Large intestine (tissue), 3 donors: Measurements from ENCODE around the gene POMT2. TPM values are rescaled to one million over a fixed set of nuclear protein-coding genes. Genes with fewer than 3 reads are reported as not detected.
"Not testable (repeated sequence)": the region's sequence is repeated elsewhere in the genome, so short reads cannot be mapped to it uniquely, and the experiment has no call there.

Source experiments
- DNase-seq, 2 donors: peaks; one replicate each; pipeline versions ENCODE4 v3.0.0 to v3.0.0-alpha.2; 2013
- H3K27ac ChIP-seq: one replicate; pipeline ENCODE4 v1.5.1; 2013; ENCODE audit warnings: low read length
- H3K27me3 ChIP-seq: 2 replicates; pipeline ENCODE4 v1.6.1; 2013; ENCODE audit warnings: low read length; ENCODE audit not compliant: control insufficient read depth, insufficient read depth
- H3K36me3 ChIP-seq: 2 replicates; pipeline ENCODE4 v1.6.1; 2013; ENCODE audit warnings: low read length; ENCODE audit not compliant: control insufficient read depth, insufficient read depth
- H3K4me1 ChIP-seq: one replicate; pipeline ENCODE4 v1.6.1; 2013; ENCODE audit warnings: low read length; ENCODE audit not compliant: control insufficient read depth, insufficient read depth
- H3K4me3 ChIP-seq: one replicate; pipeline ENCODE4 v1.5.1; 2013; ENCODE audit warnings: low read length
- H3K9me3 ChIP-seq: one replicate; pipeline ENCODE4 v1.6.1; 2013; ENCODE audit warnings: mild to moderate bottlenecking, low read depth, low read length, moderate library complexity; ENCODE audit not compliant: control insufficient read depth
- WGBS: methylation state at CpG from one replicate; pipeline ENCODE4 v1.1.5; 2013; ENCODE audit warnings: low lambda C conversion rate; ENCODE audit not compliant: insufficient coverage; 5-methylcytosine and 5-hydroxymethylcytosine counted together
- polyA plus RNA-seq: library from polyadenylated mRNA; unstranded; fragments of 120-200 nt; gene quantifications from one replicate; pipeline ENCODE4 v1.2.1, GENCODE V29; 2013

The POMT2 gene
- polyA plus RNA-seq, 1 donor, result 17.2 TPM

DNA sequence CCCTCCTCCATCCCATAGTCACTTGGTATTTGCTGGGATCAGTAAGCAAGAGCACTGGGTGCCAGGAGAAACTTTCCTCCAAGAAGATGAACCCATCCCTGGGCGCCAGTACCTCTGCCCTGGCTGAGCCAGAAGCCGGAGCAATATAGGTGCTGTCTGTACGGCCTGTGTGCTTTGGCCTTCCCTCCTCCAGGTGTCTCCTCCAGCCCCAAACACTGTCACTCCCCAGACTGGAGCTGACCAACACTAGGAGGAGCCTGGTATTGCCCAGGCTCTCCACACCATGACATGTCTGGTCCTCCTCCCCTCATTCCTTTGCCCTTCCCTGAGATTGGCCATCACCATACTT, 5.0 kb upstream of the POMT2 start:
- no peaks in the 10 kb centered on the region for H3K9me3 ChIP-seq
- H3K27ac ChIP-seq, result no peak overlapping the region
- peaks cover 5% of the 10 kb centered on the region for H3K4me1 ChIP-seq
- WGBS, result no CpG with 5 or more reads among the region's 3 CpGs
- H3K36me3 ChIP-seq, result no peaks in the 10 kb centered on the region
- H3K4me3 ChIP-seq, result no peak overlapping the region
- no peak for DNase-seq
- H3K27me3 ChIP-seq, result no peaks in the 10 kb centered on the region

DNA sequence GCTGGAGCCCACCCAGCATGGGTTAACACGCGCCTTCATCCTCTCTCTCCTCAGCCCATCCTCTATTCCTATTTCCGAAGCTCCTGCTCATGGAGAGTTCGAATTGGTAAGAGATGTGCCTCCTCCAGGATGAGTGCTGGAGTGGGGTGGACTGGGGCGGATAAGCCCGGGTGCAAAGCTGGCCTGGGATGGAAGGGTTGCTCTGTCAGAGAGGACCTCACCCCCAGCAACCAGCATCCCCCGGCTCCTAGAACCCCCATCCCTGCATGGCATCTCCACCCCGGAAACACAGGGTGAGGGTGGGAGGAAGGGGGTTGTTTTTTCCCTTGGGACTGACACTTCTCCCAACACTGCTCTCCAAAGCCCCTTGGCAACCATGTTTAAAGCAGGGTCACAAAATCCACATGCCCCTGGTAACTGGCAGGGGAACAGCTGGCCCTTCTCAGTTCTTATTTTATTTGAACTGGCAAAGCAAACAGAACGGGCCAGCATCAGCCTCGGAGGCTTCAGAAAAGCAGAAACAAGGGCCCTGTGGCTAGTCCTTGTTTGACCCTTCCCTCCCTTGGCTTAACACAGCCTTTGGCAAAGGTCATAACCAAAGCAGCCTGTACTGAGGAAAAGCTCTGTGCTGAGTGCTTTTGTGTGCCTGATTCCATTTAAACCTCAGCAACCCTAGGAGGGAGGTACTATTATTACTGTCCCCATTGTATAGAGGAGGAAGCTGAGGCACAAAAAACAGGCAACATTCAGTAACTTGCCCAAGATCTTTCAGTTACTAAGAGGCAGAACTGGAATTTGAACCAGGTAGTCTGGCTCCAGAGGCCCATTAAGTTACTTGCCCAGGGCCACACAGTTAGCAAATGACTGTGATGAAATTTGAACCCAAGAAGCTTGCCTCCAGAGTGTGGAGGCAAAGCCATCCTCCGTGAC, 4.4 kb upstream of the POMT2 start:
- no CpG with 5 or more reads among the region's 11 CpGs for WGBS
- H3K36me3 ChIP-seq, result no peaks in the 10 kb centered on the region
- H3K4me1 ChIP-seq, result peaks cover 5% of the 10 kb centered on the region
- H3K27ac ChIP-seq, result no peak overlapping the region
- H3K27me3 ChIP-seq, result no peaks in the 10 kb centered on the region
- no peaks in the 10 kb centered on the region for H3K9me3 ChIP-seq
- DNase-seq, result no peak
- H3K4me3 ChIP-seq, result no peak overlapping the region

DNA sequence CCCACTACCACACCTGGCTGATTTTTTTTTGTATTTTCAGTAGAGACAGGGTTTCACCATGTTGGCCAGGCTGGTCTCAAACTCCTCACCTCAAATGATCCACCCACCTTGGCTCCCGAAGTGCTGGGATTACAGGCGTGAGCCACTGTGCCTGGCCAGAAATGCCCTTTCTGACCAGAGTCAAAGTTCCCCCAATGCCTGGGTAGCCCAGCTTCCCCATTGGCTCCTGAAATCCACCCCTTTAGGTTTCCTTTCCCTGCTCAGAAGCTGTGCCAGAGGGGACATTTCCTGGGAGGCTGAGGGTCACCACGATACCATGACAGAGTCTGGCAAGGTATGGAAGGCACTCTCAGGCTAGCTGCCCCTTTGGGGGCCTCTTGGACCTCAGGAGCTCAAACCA, 3.6 kb upstream of the POMT2 start:
- WGBS, result no CpG with 5 or more reads among the region's 3 CpGs
- no peaks in the 10 kb centered on the region for H3K36me3 ChIP-seq
- no peak overlapping the region for H3K4me3 ChIP-seq
- H3K4me1 ChIP-seq, result peaks cover 5% of the 10 kb centered on the region
- H3K27ac ChIP-seq, result no peak overlapping the region
- no peaks in the 10 kb centered on the region for H3K9me3 ChIP-seq
- DNase-seq, result no peak
- no peaks in the 10 kb centered on the region for H3K27me3 ChIP-seq

DNA sequence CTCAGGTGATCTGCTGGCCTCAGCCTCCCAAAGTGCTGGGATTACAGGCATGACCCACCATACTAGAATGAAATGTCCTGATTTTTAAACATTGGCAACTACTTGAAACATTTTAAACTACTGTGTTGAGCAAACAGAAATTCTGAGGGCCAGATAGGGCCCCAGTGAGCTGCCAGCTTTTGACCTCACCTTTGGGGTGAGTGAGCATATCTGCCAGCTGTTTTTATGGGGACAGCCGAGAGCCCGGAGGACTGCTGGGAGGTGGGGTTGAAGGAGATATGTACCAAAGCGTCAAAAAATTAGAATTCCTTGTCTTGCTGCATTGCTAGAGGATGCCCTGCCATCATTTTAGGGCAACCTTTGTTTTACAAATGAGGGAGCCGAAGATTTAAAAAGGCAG, 2.9 kb upstream of the POMT2 start:
- Histone ChIP-seq H3K27me3 (no peaks in the 10 kb centered on the region), H3K36me3 (no peaks in the 10 kb centered on the region), H3K4me1 (peaks cover 5% of the 10 kb centered on the region), H3K4me3 (no peak overlapping the region), H3K9me3 (no peaks in the 10 kb centered on the region), H3K27ac (no peak overlapping the region)
- no CpG with 5 or more reads among the region's 4 CpGs for WGBS
- no peak for DNase-seq

DNA sequence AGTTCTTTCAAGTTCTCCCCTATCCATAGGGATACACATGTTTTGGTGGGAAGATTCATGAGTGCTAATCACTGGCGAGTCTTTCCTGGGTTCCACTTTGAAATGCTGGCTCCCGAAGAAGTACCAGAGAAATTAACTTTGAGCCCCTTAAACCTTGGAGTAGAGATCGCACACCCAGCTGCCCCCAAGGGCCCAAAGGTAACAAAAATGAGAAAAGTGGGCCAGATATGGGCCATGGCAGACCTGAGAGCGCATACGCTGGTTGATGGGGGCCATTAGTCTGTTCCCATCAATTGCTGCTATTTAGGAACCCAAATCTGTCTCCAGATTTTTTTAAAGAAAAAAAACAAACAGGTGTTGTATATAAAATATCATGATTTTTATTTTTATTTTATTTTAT, 2.3 kb upstream of the POMT2 start:
- no peaks in the 10 kb centered on the region for H3K9me3 ChIP-seq
- no peaks in the 10 kb centered on the region for H3K27me3 ChIP-seq
- H3K36me3 ChIP-seq, result no peaks in the 10 kb centered on the region
- peaks cover 6% of the 10 kb centered on the region for H3K4me1 ChIP-seq
- no peak overlapping the region for H3K27ac ChIP-seq
- DNase-seq, result no peak
- H3K4me3 ChIP-seq, result no peak overlapping the region
- no CpG with 5 or more reads among the region's 5 CpGs for WGBS

DNA sequence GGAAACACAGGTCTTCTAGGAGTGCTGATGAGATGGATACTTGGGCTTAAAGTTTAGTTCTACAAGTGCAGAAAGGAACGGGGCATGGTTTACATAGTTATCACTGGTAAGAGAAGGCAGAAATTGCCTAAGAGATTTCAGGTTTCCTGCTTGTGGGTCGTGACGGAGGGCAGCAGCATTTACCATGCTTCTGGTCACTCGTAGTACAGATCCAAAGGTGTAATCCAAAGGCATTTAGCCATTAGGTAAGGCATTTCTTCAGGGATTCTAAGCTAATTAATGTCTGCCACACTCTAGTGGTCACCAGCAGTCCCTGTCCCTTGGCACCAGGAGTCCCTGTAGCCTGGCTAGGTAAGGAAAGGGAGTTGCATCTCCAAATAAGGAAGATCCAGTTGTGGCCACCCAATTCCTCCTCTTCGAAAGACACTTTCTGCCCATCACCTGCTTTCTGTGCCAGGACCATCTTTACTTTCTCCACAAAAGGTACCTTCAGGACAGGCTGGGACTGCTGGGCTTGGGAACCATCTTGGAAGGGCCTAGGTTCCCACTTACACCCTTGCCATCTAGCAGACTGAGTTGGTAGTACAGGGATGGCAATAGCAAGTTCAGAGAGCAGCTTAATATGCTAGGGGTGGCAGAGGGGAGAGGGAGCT, 1.7 kb upstream of the POMT2 start:
- H3K27ac ChIP-seq, result no peak overlapping the region
- WGBS, result no CpG with 5 or more reads among the region's 5 CpGs
- peaks cover 12% of the 10 kb centered on the region for H3K4me1 ChIP-seq
- no peaks in the 10 kb centered on the region for H3K9me3 ChIP-seq
- no peaks in the 10 kb centered on the region for H3K36me3 ChIP-seq
- peak overlapping the region; percentile 93 for H3K4me3 ChIP-seq
- no peak for DNase-seq
- no peaks in the 10 kb centered on the region for H3K27me3 ChIP-seq

DNA sequence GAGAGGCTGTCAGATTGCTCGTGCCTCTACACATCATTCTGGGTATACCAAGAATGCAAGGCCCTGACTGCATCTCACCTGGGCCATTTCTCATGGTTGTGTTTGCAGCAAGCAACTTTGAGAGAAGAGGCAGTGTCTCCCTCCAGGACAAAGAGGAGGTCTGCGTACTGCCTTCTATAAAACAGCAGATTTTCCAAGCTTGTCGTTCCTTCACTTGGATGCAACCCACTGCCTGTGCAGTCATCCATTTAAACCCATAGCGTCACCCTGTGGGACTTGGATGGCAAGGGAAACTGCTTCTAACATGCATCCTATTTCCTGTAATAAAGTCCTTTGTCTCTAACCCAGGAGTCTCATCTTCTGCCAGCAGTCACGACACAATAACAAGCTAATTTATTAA, 1.3 kb downstream of the POMT2 start:
- Histone ChIP-seq H3K4me1 (peaks cover 39% of the 10 kb centered on the region), H3K4me3 (no peak overlapping the region), H3K27ac (no peak overlapping the region), H3K27me3 (no peaks in the 10 kb centered on the region), H3K9me3 (no peaks in the 10 kb centered on the region), H3K36me3 (no peaks in the 10 kb centered on the region)
- DNase-seq, result peak in 1 of 2 donors; percentile 6
- WGBS, result no CpG with 5 or more reads among the region's 5 CpGs

DNA sequence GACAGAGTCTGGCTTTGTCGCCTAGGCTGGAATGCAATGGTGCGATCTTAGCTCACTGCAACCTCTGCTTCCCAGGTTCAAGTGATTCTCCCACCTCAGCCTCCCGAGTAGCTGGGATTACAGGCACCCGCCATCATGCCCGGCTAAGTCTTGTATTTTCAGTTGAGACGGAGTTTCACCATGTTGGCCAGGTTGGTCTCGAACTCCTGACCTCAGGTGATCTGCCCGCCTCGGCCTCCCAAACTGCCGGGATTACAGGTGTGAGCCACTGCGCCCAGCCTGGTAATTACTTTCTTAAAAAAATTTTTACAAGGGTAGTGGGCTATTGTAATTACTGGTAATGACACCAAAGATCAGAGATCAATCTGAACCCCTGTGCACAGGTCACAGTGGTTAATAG, 1.9 kb downstream of the POMT2 start:
- H3K27me3 ChIP-seq, DNase-seq, H3K36me3 ChIP-seq, H3K9me3 ChIP-seq, H3K4me3 ChIP-seq, H3K27ac ChIP-seq: not testable (repeated sequence)
- no CpG with 5 or more reads among the region's 11 CpGs for WGBS
- peaks cover 46% of the 10 kb centered on the region for H3K4me1 ChIP-seq

DNA sequence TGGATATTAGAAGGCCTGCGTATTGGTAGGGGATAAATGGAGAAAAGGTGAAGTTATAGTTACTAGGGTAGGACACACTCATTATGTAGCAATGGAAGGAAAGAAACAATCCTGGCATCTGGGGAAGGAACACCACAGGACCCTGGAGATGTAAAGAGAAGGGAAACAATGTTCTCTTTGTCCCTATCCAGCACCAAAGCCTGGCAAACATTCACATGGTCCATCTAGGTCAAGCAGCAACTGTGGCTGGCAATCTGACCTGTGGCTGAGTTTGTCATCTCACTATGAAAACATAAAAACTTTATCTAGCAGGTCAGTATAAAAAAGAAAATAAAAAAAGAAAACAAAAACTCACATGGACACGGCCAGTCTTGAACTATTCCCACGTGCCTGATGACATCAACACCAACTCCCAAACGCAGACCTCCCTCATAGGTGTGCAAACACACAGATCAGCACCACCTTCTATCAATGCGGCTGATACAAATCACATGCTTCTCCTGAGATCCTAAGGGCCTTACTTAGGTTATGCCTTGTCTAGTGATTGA, 2.6 kb downstream of the POMT2 start:
- H3K27me3 ChIP-seq, result no peaks in the 10 kb centered on the region
- H3K27ac ChIP-seq, result peak overlapping the region; percentile 87
- H3K36me3 ChIP-seq, result no peaks in the 10 kb centered on the region
- peaks cover 53% of the 10 kb centered on the region for H3K4me1 ChIP-seq
- no peaks in the 10 kb centered on the region for H3K9me3 ChIP-seq
- no peak overlapping the region for H3K4me3 ChIP-seq
- no CpG with 5 or more reads among the region's 5 CpGs for WGBS
- no peak for DNase-seq

DNA sequence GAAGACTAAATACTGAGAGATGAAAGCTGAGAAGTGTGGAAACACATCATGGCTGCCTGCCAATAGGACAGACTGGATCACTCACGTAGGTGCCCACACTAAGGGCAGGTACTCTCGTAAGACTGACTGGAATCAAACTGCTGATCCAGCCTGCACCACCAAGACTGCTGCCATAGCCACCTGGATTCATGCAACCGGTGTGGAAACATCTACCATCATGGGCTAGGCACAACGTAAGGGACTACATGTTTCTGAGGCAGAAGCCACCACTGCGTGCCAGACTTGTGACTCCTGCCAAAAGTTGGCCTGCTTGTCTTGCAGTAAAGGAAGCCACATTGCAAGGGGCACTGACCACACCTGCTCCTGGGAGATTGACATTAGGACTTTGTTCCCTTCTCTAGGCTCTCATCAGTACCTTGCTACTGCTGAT, 3.8 kb downstream of the POMT2 start:
- Histone ChIP-seq H3K27me3 (no peaks in the 10 kb centered on the region), H3K4me1 (peaks cover 50% of the 10 kb centered on the region), H3K4me3 (no peak overlapping the region), H3K27ac (peak overlapping the region; percentile 87), H3K36me3 (no peaks in the 10 kb centered on the region), H3K9me3 (no peaks in the 10 kb centered on the region)
- WGBS, result 80% methylated on average over 1 of the region's 5 CpGs
- DNase-seq, result peak; percentile 68 to 86
